OCI-LY7 (cell line): ENCODE data around the gene MXD4. TPM values are rescaled to one million over a fixed set of nuclear protein-coding genes. Genes with fewer than 3 reads are reported as not detected.

Experiments
- BruUV-seq: library from RNA; stranded (reverse); fragments of 400-500 nt; replicated peaks from 2 replicates; lab custom pipeline; 2021; lab: Mats Ljungman, UMichigan
- CTCF ChIA-PET: fragments of 300-600 bp; sonication (Branson Sonifier 250); formaldehyde crosslinking; loops from one replicate; lab custom pipeline; 2022; ENCODE audit warnings: antibody characterized with exemption; ENCODE audit not compliant: unreplicated experiment; lab: Charles Lee
- POLR2A ChIA-PET: fragments of 300-600 bp; sonication (Branson Sonifier 250); formaldehyde crosslinking; loops from one replicate; lab custom pipeline; 2022; ENCODE audit warnings: antibody characterized with exemption; lab: Charles Lee
- DNase-seq: peaks from one replicate; pipeline ENCODE4 v3.0.0-alpha.2; 2015; ENCODE audit warnings: low spot score
- H2AFZ ChIP-seq: fragments of 200-600 bp; sonication (generic), shearing (Covaris generic); 2 replicates; pipeline ENCODE4 v1.6.1; 2014; ENCODE audit warnings: mild to moderate bottlenecking, antibody characterized with exemption, low read length, moderate library complexity
- H3K27ac ChIP-seq: fragments of 200-600 bp; sonication (generic); 2 replicates; pipeline ENCODE4 v1.5.1; 2014; ENCODE audit warnings: mixed run types, low read depth, mild to moderate bottlenecking, moderate library complexity, low read length, inconsistent platforms; ENCODE audit not compliant: poor library complexity, severe bottlenecking
- H3K36me3 ChIP-seq: fragments of 200-600 bp; sonication (generic); 2 replicates; pipeline ENCODE4 v1.6.1; 2014; ENCODE audit warnings: mild to moderate bottlenecking, antibody characterized with exemption, low read length, moderate library complexity, mixed read lengths; ENCODE audit not compliant: insufficient read depth
- H3K4me1 ChIP-seq: fragments of 200-600 bp; sonication (generic); 2 replicates; pipeline ENCODE4 v1.5.1; 2014; ENCODE audit warnings: mild to moderate bottlenecking, low read length; ENCODE audit not compliant: insufficient read depth, poor library complexity, severe bottlenecking
- H3K4me2 ChIP-seq: fragments of 200-600 bp; sonication (generic); 2 replicates; pipeline ENCODE4 v1.6.1; 2014; ENCODE audit warnings: mild to moderate bottlenecking, low read length
- H3K4me3 ChIP-seq: fragments of 200-600 bp; sonication (generic); 2 replicates; pipeline ENCODE4 v1.5.1; 2014; ENCODE audit warnings: mild to moderate bottlenecking, low read depth, low read length; ENCODE audit not compliant: poor library complexity, severe bottlenecking
- H3K79me2 ChIP-seq: fragments of 200-600 bp; sonication (generic); 2 replicates; pipeline ENCODE4 v1.6.1; 2016; ENCODE audit warnings: low read depth, mild to moderate bottlenecking, low read length, moderate library complexity, mixed read lengths; ENCODE audit not compliant: insufficient read depth
- H3K9me2 ChIP-seq: fragments of 200-600 bp; sonication (generic); 2 replicates; pipeline ENCODE4 v1.6.1; 2016; ENCODE audit warnings: mild to moderate bottlenecking, low read length, mixed read lengths; ENCODE audit not compliant: insufficient read depth
- H3K9me3 ChIP-seq: fragments of 200-600 bp; sonication (generic); 2 replicates; pipeline ENCODE4 v1.6.1; 2014; ENCODE audit warnings: mild to moderate bottlenecking, mixed run types, low read length, mixed read lengths
- H4K20me1 ChIP-seq: fragments of 200-600 bp; sonication (generic); 2 replicates; pipeline ENCODE4 v1.6.1; 2014; ENCODE audit warnings: mild to moderate bottlenecking, antibody characterized with exemption, low read length, moderate library complexity, mixed read lengths; ENCODE audit not compliant: insufficient read depth
- EZH2phosphoT487 ChIP-seq: fragments of 200-600 bp; sonication (generic); IDR thresholded peaks from 2 replicates; pipeline ENCODE4 v1.6.1; 2018; ENCODE audit warnings: low read depth, borderline replicate concordance, mild to moderate bottlenecking, mixed run types, antibody characterized with exemption, low read length, moderate library complexity, mixed read lengths
- intact Hi-C: fragments of 100-400 bp; cut with micrococcal nuclease; formaldehyde crosslinking; loops from one replicate; pipeline ENCODE4 v1.10.0; 2022; ENCODE audit not compliant: unreplicated experiment
- total RNA-seq, 2 experiments: library from RNA; depleted of rRNA in 1 of 2; stranded (reverse); fragments of >200 nt in 1 of 2; shearing (Covaris generic) in 1 of 2; gene quantifications; 2 replicates each; pipeline ENCODE4 v1.2.3, GENCODE V29; 2014 to 2022
- TF ChIP-seq, protein P1 (sequence below): fragments of 200-600 bp; sonication (generic); conservative IDR thresholded peaks from 2 replicates; pipeline ENCODE4 v1.5.1; 2014; ENCODE audit warnings: mild to moderate bottlenecking, antibody characterized with exemption, low read length, moderate library complexity, mixed read lengths

MXD4 gene
- total RNA-seq, 2 experiments from 2014 or later: 3.0 to 11.6 TPM

DNA sequence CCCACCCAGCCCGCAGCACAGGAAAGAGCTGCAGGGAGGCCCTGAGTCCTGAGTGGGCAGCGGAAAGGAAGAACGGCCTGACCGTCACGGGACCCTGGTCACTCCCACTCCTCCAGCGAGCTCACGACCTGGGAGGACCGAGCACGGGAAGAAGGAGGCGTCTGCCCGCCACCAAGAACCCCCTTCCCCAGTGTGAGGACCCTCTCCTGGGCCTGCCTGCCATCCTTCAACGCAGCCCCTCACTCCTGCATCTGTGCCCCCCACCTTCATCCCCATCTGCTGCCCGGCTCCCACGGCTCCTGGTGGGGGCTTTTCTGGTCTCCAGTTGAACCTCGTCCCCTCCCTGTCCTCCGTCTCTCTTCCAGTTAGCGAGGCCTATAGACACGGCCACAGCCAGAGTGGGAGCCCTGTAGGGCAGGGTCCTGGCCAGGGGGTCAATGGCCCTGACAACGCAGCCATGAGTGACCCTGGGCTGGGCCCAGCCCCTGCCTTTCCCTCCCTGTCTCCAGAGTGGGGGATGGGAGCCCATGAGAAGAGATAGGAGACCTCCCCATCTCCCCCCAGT is 41.3 kb upstream of the MXD4 start:
- peaks cover 6% of the 10 kb centered on the region for H3K4me1 ChIP-seq
- intact Hi-C loops: no loop called here
- ChIA-PET CTCF (no interaction called here), POLR2A (no interaction called here)
- H3K9me3 ChIP-seq: no peaks in the 10 kb centered on the region
- no peaks in the 10 kb centered on the region for H3K36me3 ChIP-seq
- H3K27ac ChIP-seq: no peak overlapping the region
- TF ChIP-seq EZH2phosphoT487: no peak
- TF ChIP-seq, protein P1, sequence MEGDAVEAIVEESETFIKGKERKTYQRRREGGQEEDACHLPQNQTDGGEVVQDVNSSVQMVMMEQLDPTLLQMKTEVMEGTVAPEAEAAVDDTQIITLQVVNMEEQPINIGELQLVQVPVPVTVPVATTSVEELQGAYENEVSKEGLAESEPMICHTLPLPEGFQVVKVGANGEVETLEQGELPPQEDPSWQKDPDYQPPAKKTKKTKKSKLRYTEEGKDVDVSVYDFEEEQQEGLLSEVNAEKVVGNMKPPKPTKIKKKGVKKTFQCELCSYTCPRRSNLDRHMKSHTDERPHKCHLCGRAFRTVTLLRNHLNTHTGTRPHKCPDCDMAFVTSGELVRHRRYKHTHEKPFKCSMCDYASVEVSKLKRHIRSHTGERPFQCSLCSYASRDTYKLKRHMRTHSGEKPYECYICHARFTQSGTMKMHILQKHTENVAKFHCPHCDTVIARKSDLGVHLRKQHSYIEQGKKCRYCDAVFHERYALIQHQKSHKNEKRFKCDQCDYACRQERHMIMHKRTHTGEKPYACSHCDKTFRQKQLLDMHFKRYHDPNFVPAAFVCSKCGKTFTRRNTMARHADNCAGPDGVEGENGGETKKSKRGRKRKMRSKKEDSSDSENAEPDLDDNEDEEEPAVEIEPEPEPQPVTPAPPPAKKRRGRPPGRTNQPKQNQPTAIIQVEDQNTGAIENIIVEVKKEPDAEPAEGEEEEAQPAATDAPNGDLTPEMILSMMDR: no peak
- H2AFZ ChIP-seq: no peak overlapping the region
- H3K4me2 ChIP-seq: no peak overlapping the region
- no peaks in the 10 kb centered on the region for H3K79me2 ChIP-seq
- no TSS peak for BruUV-seq
- no peak for DNase-seq
- no peaks in the 10 kb centered on the region for H4K20me1 ChIP-seq
- no peaks in the 10 kb centered on the region for H3K9me2 ChIP-seq
- no peak overlapping the region for H3K4me3 ChIP-seq

DNA sequence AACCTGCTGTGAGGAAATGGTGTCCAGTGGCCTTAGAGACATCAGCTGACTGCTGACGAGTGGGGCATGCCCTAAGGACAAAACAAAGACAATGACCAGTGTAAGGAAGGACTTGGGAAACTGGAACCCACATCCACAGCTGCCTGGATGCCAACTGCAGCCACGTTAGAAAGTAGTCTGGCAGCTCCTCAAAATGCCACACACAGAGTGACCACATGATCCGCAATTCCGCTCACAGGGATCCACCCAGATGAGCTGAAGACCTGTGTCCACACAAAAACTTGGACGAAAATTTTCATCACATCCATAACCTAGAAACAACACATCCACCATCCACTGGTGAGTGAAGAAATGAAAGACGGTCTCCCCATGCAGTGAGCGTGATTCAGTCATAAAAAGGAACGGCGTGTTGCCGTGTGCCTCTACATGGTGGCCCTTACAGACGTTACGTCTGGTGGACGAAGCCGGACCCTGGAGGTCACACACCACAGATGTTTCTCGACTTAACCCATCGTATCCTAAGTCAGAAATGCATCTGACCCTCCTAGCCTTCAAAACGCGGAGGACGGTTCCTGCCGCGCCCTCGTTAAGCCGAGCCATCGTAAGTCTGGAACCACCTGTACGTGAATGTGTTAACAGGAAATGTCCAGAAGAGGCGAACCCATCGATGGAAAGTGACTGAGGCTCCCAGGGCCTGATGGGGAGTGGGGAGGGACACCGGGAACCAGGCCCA is 40.6 kb upstream of the MXD4 start:
- Histone ChIP-seq H3K9me3 (no peaks in the 10 kb centered on the region), H2AFZ (no peak overlapping the region), H3K4me2 (no peak overlapping the region), H3K4me3 (no peak overlapping the region), H3K79me2 (no peaks in the 10 kb centered on the region), H3K36me3 (no peaks in the 10 kb centered on the region), H3K9me2 (no peaks in the 10 kb centered on the region), H3K4me1 (peaks cover 12% of the 10 kb centered on the region), H3K27ac (no peak overlapping the region), H4K20me1 (no peaks in the 10 kb centered on the region)
- intact Hi-C loops: no loop called here
- no TSS peak for BruUV-seq
- ChIA-PET CTCF (no interaction called here), POLR2A (no interaction called here)
- TF ChIP-seq, protein P1: no peak
- no peak for TF ChIP-seq EZH2phosphoT487
- DNase-seq: no peak

DNA sequence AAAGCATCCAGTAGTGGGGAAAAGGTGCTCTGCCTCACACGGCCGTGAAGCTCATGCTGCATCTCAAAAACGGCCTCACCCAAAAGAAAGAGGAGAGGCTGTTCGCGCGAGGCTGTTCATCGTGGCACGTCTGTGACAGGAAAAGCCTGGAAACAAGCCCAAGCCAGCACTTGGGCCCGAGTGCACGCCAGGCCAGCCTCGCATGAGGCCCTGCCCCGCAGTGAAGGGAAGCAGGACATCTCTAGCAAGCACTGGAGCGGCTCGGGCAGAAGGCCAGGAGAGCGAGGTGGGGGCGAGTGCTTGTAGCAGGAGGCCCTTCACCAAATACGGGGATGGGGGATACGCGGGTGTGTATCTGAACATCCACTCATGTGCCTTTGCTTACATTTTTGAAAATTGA is 39.9 kb upstream of the MXD4 start:
- intact Hi-C loops: no loop called here
- Histone ChIP-seq H4K20me1 (no peaks in the 10 kb centered on the region), H3K4me3 (no peak overlapping the region), H3K4me1 (peaks cover 20% of the 10 kb centered on the region), H3K79me2 (no peaks in the 10 kb centered on the region), H3K4me2 (no peak overlapping the region), H3K27ac (no peak overlapping the region), H3K9me2 (no peaks in the 10 kb centered on the region), H2AFZ (no peak overlapping the region), H3K36me3 (no peaks in the 10 kb centered on the region), H3K9me3 (no peaks in the 10 kb centered on the region)
- ChIA-PET CTCF (no interaction called here), POLR2A (no interaction called here)
- BruUV-seq: no TSS peak
- no peak for TF ChIP-seq EZH2phosphoT487
- TF ChIP-seq, protein P1: no peak
- no peak for DNase-seq
